Stomach (tissue), 8 donors: ENCODE data around the gene ABHD17C. TPM values are rescaled to one million over a fixed set of nuclear protein-coding genes. Genes with fewer than 3 reads are reported as not detected.

ENCODE experiments used
- polyA plus RNA-seq, 3 donors: library from polyadenylated mRNA; stranded (reverse); fragments of 200-250 nt; gene quantifications; one replicate each; pipeline ENCODE4 v1.2.3, GENCODE V29; 2013
- small RNA-seq, 4 donors: library from RNA; depleted of rRNA; stranded (forward); fragments of <200 nt; gene quantifications; one replicate each; pipeline ENCODE3, GENCODE V24; 2016
- total RNA-seq, 5 donors: library from RNA; depleted of rRNA; stranded (reverse); fragments of >200 nt; gene quantifications; one replicate each; pipeline versions ENCODE4 v1.1.0 to v1.2.3, GENCODE V29; 2014 to 2016
- donor health status: healthy with polysubstance abuse.
- donor health status: Bipolar disorder and iron deficiency.
- donor health status: healthy.

ABHD17C gene
- total and polyA plus RNA-seq, 8 donors, result 1.2 to 55.3 (median 21.1) TPM

Small RNAs within 50 kb of the gene (small RNA-seq; reads per million reads assigned to genes)
- 0 reads per million in 4 donors for gene RNU6-380P

Other genes starting within 250 kb of the ABHD17C start
- gene CEMIP, start 84.1 kb downstream of the ABHD17C start, total RNA-seq, result 1 to 10 TPM in 2 of 5 donors, not detected in 3; 1.3 to 2.6 TPM
- 1 to 10 TPM in 1 of 3 donors, under 1 TPM in 1, not detected in 1; 0.53 to 1.4 TPM for gene CEMIP, start 84.1 kb downstream of the ABHD17C start, polyA plus RNA-seq